ENCODE data around the gene CEBPZ.

CEBPZ gene

DNA sequence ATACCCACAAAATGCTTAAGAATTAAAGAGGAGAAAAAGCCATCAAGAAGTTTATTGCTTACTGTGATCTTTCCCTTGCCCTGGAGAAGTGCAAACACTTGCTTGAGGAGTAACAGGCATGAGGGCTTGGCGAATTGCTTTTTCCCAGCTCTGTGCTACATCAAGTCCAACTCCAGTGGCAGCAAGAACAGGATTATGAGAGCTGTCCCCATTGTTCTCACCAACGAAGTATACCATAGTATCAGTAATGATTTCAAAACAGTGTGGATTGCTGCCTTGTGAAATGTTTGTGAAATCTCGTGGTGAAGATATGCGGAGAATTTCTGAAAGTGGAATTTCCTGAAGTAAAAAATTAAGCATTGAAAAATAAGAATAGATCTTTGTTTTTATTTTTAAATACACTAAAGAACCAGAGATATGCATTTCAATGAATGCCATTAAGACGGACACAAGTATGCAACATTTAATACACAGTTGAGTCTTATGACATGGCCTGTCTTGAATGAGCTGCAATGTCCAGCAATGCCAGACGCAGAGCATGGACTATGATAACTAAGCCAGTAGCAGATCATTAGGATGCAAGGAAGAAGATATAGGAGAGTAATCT lies 43.1 kb upstream of the CEBPZ start:
- Histone ChIP-seq H3K27ac (ENCODE audit: low read length) (no peak overlapping the region), H3K4me2 (ENCODE audit: low read depth, low read length) (no peak overlapping the region), H3F3A (ENCODE audit: insufficient read depth, low read length) (peaks cover 84% of the 10 kb centered on the region), H3K4me3 (ENCODE audit: low read length) (no peak overlapping the region), H2AFZ (ENCODE audit: low read length) (no peak overlapping the region), H3K27me3 (replicated peaks; ENCODE audit: insufficient read depth, low read length) (no peaks in the 10 kb centered on the region), H3K9me3 (replicated peaks; ENCODE audit: insufficient read depth, low read length) (no peaks in the 10 kb centered on the region), H3K9me2 (replicated peaks; ENCODE audit: insufficient read depth, low read length) (no peaks in the 10 kb centered on the region), H3K9ac (ENCODE audit: low read length) (no peak overlapping the region), H3K36me3 (replicated peaks; ENCODE audit: insufficient read depth, low read length) (peaks cover 63% of the 10 kb centered on the region), H3K4me1 (ENCODE audit: low read length) (peaks cover 19% of the 10 kb centered on the region), H3K79me2 (ENCODE audit: low read length) (peaks cover 99% of the 10 kb centered on the region), H4K20me1 (ENCODE audit: insufficient read depth, low read length) (peaks cover 68% of the 10 kb centered on the region)
- DNase-seq: no peak
- TF ChIP-seq, protein P1, sequence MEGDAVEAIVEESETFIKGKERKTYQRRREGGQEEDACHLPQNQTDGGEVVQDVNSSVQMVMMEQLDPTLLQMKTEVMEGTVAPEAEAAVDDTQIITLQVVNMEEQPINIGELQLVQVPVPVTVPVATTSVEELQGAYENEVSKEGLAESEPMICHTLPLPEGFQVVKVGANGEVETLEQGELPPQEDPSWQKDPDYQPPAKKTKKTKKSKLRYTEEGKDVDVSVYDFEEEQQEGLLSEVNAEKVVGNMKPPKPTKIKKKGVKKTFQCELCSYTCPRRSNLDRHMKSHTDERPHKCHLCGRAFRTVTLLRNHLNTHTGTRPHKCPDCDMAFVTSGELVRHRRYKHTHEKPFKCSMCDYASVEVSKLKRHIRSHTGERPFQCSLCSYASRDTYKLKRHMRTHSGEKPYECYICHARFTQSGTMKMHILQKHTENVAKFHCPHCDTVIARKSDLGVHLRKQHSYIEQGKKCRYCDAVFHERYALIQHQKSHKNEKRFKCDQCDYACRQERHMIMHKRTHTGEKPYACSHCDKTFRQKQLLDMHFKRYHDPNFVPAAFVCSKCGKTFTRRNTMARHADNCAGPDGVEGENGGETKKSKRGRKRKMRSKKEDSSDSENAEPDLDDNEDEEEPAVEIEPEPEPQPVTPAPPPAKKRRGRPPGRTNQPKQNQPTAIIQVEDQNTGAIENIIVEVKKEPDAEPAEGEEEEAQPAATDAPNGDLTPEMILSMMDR (IDR thresholded peaks at IDR 0.05; ENCODE audit: low read length): no peak
- TF ChIP-seq EZH2phosphoT487 (IDR thresholded peaks at IDR 0.05; ENCODE audit: low read length): no peak
- no peak for TF ChIP-seq EZH2 (optimal IDR thresholded peaks at IDR 0.05; ENCODE audit: low read depth, low read length)

DNA sequence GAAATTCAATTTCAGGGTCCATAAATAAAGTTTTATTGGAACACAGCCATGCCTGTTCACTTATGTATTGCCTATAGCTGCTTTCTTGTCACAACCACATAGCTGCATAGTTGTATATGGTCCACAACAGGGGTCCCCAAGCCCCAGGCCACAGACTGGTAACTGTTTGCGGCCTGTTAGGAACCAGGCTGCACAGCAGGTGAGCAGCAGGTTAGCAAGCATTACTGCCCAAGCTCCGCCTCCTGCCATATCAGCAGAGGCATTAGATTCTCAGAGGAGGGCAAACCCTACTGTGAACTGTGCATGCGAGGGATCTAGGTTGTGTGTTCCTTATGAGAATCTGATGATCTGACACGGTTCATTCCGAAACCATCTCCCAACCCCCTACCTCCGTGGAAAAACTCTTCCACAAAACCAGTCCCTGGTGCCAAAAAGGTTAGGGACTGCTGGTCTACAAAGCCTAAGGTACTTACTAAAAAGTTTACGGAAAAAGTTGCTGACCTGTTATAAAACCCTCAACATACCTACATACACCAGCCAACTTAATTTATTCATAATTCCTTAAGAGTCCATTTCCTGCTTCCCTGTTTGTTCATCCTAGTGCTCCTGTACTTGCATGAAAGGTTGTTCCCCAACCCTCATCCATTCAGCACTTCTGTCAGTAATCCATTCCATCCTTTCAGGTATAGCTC lies 40.1 kb upstream of the CEBPZ start:
- Histone ChIP-seq H3K4me2 (ENCODE audit: low read depth, low read length) (no peak overlapping the region), H3K9me3 (replicated peaks; ENCODE audit: insufficient read depth, low read length) (no peaks in the 10 kb centered on the region), H3K36me3 (replicated peaks; ENCODE audit: insufficient read depth, low read length) (peaks cover 66% of the 10 kb centered on the region), H3K9me2 (replicated peaks; ENCODE audit: insufficient read depth, low read length) (no peaks in the 10 kb centered on the region), H3K9ac (ENCODE audit: low read length) (no peak overlapping the region), H3K79me2 (ENCODE audit: low read length) (peaks cover 100% of the 10 kb centered on the region), H2AFZ (ENCODE audit: low read length) (no peak overlapping the region), H4K20me1 (ENCODE audit: insufficient read depth, low read length) (peaks cover 65% of the 10 kb centered on the region), H3F3A (ENCODE audit: insufficient read depth, low read length) (peaks cover 87% of the 10 kb centered on the region), H3K4me3 (ENCODE audit: low read length) (no peak overlapping the region), H3K27ac (ENCODE audit: low read length) (no peak overlapping the region), H3K27me3 (replicated peaks; ENCODE audit: insufficient read depth, low read length) (no peaks in the 10 kb centered on the region), H3K4me1 (ENCODE audit: low read length) (peaks cover 7% of the 10 kb centered on the region; the same call in 1 of the 2 replicates)
- TF ChIP-seq, protein P1 (IDR thresholded peaks at IDR 0.05; ENCODE audit: low read length): no peak
- TF ChIP-seq EZH2 (optimal IDR thresholded peaks at IDR 0.05; ENCODE audit: low read depth, low read length) (no peak), EZH2phosphoT487 (IDR thresholded peaks at IDR 0.05; ENCODE audit: low read length) (no peak)
- DNase-seq: no peak

GRCh38 chr2:37268111-37268510 lies 36.7 kb upstream of the CEBPZ start:
- H3F3A ChIP-seq (ENCODE audit: insufficient read depth, low read length): peaks cover 81% of the 10 kb centered on the region
- no peak overlapping the region for H3K4me2 ChIP-seq (ENCODE audit: low read depth, low read length)
- peaks cover 98% of the 10 kb centered on the region for H3K79me2 ChIP-seq (ENCODE audit: low read length)
- H3K4me1 ChIP-seq (ENCODE audit: low read length): no peaks in the 10 kb centered on the region
- DNase-seq: no peak
- H2AFZ ChIP-seq (ENCODE audit: low read length): no peak overlapping the region
- peaks cover 53% of the 10 kb centered on the region for H3K36me3 ChIP-seq (replicated peaks; ENCODE audit: insufficient read depth, low read length)
- H3K9ac ChIP-seq (ENCODE audit: low read length): no peak overlapping the region
- TF ChIP-seq, protein P1 (IDR thresholded peaks at IDR 0.05; ENCODE audit: low read length): no peak
- no peak for TF ChIP-seq EZH2phosphoT487 (IDR thresholded peaks at IDR 0.05; ENCODE audit: low read length)
- TF ChIP-seq EZH2 (optimal IDR thresholded peaks at IDR 0.05; ENCODE audit: low read depth, low read length): no peak
- H3K9me2 ChIP-seq (replicated peaks; ENCODE audit: insufficient read depth, low read length): no peaks in the 10 kb centered on the region
- no peak overlapping the region for H3K27ac ChIP-seq (ENCODE audit: low read length)
- peaks cover 53% of the 10 kb centered on the region; the same call in 1 of the 2 replicates for H4K20me1 ChIP-seq (ENCODE audit: insufficient read depth, low read length)
- H3K9me3 ChIP-seq (replicated peaks; ENCODE audit: insufficient read depth, low read length): no peaks in the 10 kb centered on the region
- H3K27me3 ChIP-seq (replicated peaks; ENCODE audit: insufficient read depth, low read length): no peaks in the 10 kb centered on the region
- no peak overlapping the region for H3K4me3 ChIP-seq (ENCODE audit: low read length)
